ENCODE measurements around the gene SSH3.

- TF ChIP-seq CTCF (IDR thresholded peaks at IDR 0.05) (no peak), POLR2A (IDR thresholded peaks at IDR 0.05) (no peak)
Observed at GRCh38 chr11:67302571-67303131, 679 bp upstream of the SSH3 start.
